Mesenchymal stem cell (in vitro differentiated cells and primary cell): ENCODE data around the gene IFT27.

Experiments used
- DNase-seq: peaks from one replicate; pipeline ENCODE4 v3.0.0-alpha.2; 2013
- H2AFZ ChIP-seq: one replicate; pipeline ENCODE4 v1.6.1; 2013; ENCODE audit warnings: low read depth, mild to moderate bottlenecking, control low read depth, inconsistent platforms, low read length, moderate library complexity
- H2AK5ac ChIP-seq: 2 replicates; pipeline ENCODE4 v1.6.1; 2013; ENCODE audit warnings: low read length, moderate library complexity, mild to moderate bottlenecking, inconsistent platforms; ENCODE audit not compliant: severe bottlenecking
- H2BK120ac ChIP-seq: one replicate; pipeline ENCODE4 v1.6.1; 2013; ENCODE audit warnings: low read depth, mild to moderate bottlenecking, inconsistent platforms, low read length, moderate library complexity
- H2BK12ac ChIP-seq, 2 experiments: one replicate each; pipeline ENCODE4 v1.6.1; 2013; ENCODE audit warnings: inconsistent platforms in 2 of 2, low read length in 2 of 2, mild to moderate bottlenecking in 2 of 2, moderate library complexity in 2 of 2, control low read depth in 1 of 2
- H2BK15ac ChIP-seq: one replicate; pipeline ENCODE4 v1.6.1; 2013; ENCODE audit warnings: mild to moderate bottlenecking, low read depth, inconsistent platforms; ENCODE audit not compliant: poor library complexity, severe bottlenecking
- H2BK5ac ChIP-seq: 2 replicates; pipeline ENCODE4 v1.6.1; 2013; ENCODE audit warnings: low read depth, mild to moderate bottlenecking, low read length, control low read depth, inconsistent platforms; ENCODE audit not compliant: poor library complexity, severe bottlenecking
- H3K14ac ChIP-seq, 2 experiments: one replicate each; pipeline ENCODE4 v1.6.1; 2013; ENCODE audit warnings: inconsistent platforms in 2 of 2, low read length in 2 of 2, control low read depth in 1 of 2, mild to moderate bottlenecking in 1 of 2, moderate library complexity in 1 of 2
- H3K18ac ChIP-seq, 2 experiments: one replicate each; pipeline ENCODE4 v1.6.1; 2013; ENCODE audit warnings: inconsistent platforms in 2 of 2, low read length in 2 of 2, control low read depth in 1 of 2, low read depth in 1 of 2, mild to moderate bottlenecking in 1 of 2
- H3K23ac ChIP-seq, 2 experiments: one replicate each; pipeline ENCODE4 v1.6.1; 2013; ENCODE audit warnings: inconsistent platforms in 2 of 2, low read length in 2 of 2, mild to moderate bottlenecking in 2 of 2, moderate library complexity in 2 of 2, control low read depth in 1 of 2
- H3K27ac ChIP-seq: 2 replicates; pipeline ENCODE4 v1.5.1; 2013; ENCODE audit warnings: mild to moderate bottlenecking, moderate library complexity, low read length, control low read depth, inconsistent platforms; ENCODE audit not compliant: poor library complexity, severe bottlenecking
- H3K27me3 ChIP-seq, 2 experiments: 2 replicates each; pipeline versions ENCODE4 v1.6.1 to v1.7.0; 2013; ENCODE audit warnings: low read length in 2 of 2, mild to moderate bottlenecking in 2 of 2, moderate library complexity in 2 of 2, control low read depth in 1 of 2, inconsistent platforms in 1 of 2; ENCODE audit not compliant: control insufficient read depth in 1 of 2, insufficient read depth in 1 of 2
- H3K36me3 ChIP-seq, 2 experiments: 2 replicates each; pipeline versions ENCODE4 v1.6.1 to v1.7.0; 2013; ENCODE audit warnings: low read length in 2 of 2, control low read depth in 1 of 2, inconsistent platforms in 1 of 2, low read depth in 1 of 2, mild to moderate bottlenecking in 1 of 2; ENCODE audit not compliant: insufficient read depth in 2 of 2, control insufficient read depth in 1 of 2
- H3K4ac ChIP-seq, 2 experiments: one replicate each; pipeline ENCODE4 v1.6.1; 2013; ENCODE audit warnings: inconsistent platforms in 2 of 2, low read length in 2 of 2, mild to moderate bottlenecking in 2 of 2, moderate library complexity in 2 of 2, control low read depth in 1 of 2, low read depth in 1 of 2
- H3K4me1 ChIP-seq: 2 replicates; pipeline ENCODE4 v1.6.1; 2013; ENCODE audit warnings: low read depth, low read length, control low read depth; ENCODE audit not compliant: control insufficient read depth, insufficient read depth
- H3K4me2 ChIP-seq: 2 replicates; pipeline ENCODE4 v1.6.1; 2013; ENCODE audit warnings: low read length, mild to moderate bottlenecking, inconsistent platforms; ENCODE audit not compliant: poor library complexity, severe bottlenecking
- H3K4me3 ChIP-seq, 2 experiments: 2 replicates each; pipeline versions ENCODE4 v1.5.1 to v1.7.0; 2013; ENCODE audit warnings: low read length in 2 of 2, mild to moderate bottlenecking in 2 of 2, control low read depth in 1 of 2, low read depth in 1 of 2; ENCODE audit not compliant: insufficient read depth in 1 of 2
- H3K79me1 ChIP-seq: replicated peaks from 2 replicates; pipeline ENCODE4 v1.6.1; 2013; ENCODE audit warnings: mild to moderate bottlenecking, control low read depth, low read length, inconsistent platforms; ENCODE audit not compliant: poor library complexity, severe bottlenecking
- H3K9ac ChIP-seq: 2 replicates; pipeline ENCODE4 v1.7.0; 2013; ENCODE audit warnings: mild to moderate bottlenecking, low read length, moderate library complexity
- H3K9me3 ChIP-seq: 2 replicates; pipeline ENCODE4 v1.7.0; 2013; ENCODE audit warnings: mild to moderate bottlenecking, low read length; ENCODE audit not compliant: control insufficient read depth
- H4K8ac ChIP-seq: one replicate; pipeline ENCODE4 v1.6.1; 2013; ENCODE audit warnings: inconsistent platforms, mild to moderate bottlenecking, low read length, moderate library complexity
- H4K91ac ChIP-seq: one replicate; pipeline ENCODE4 v1.6.1; 2013; ENCODE audit warnings: mild to moderate bottlenecking, low read length, inconsistent platforms
- WGBS: methylation state at CpG from one replicate; pipeline ENCODE4 v1.1.7; 2013; ENCODE audit warnings: mixed read lengths; 5-methylcytosine and 5-hydroxymethylcytosine counted together

IFT27 gene

GRCh38 chr22:36783743-36784142, 7.8 kb upstream of the IFT27 start:
- H2BK120ac ChIP-seq = no peak overlapping the region
- H4K8ac ChIP-seq = no peak overlapping the region
- no peak overlapping the region for H3K14ac ChIP-seq
- H3K36me3 ChIP-seq = no peaks in the 10 kb centered on the region
- H2AK5ac ChIP-seq = no peak overlapping the region
- no peak overlapping the region for H2BK15ac ChIP-seq
- no peak overlapping the region for H3K9ac ChIP-seq
- H3K27me3 ChIP-seq = peaks cover 48 to 53% of the 10 kb centered on the region in 2 experiments
- no peak for DNase-seq
- H3K9me3 ChIP-seq = no peaks in the 10 kb centered on the region
- 94% methylated on average over 2 of the region's 2 CpGs for WGBS
- H2BK5ac ChIP-seq = no peak overlapping the region
- H3K4ac ChIP-seq = no peak overlapping the region
- H3K27ac ChIP-seq = no peak overlapping the region
- H3K4me2 ChIP-seq = no peak overlapping the region
- no peak overlapping the region for H3K18ac ChIP-seq
- no peak overlapping the region for H2AFZ ChIP-seq
- H3K23ac ChIP-seq = no peak overlapping the region
- no peak overlapping the region for H2BK12ac ChIP-seq
- H3K4me1 ChIP-seq = peaks cover 4% of the 10 kb centered on the region
- no peak overlapping the region for H3K4me3 ChIP-seq
- no peaks in the 10 kb centered on the region for H3K79me1 ChIP-seq
- H4K91ac ChIP-seq = no peak overlapping the region

GRCh38 chr22:36781656-36782627, 6.0 kb upstream of the IFT27 start:
- 22% methylated on average over 30 of the region's 33 CpGs for WGBS

GRCh38 chr22:36778020-36778419, 2.1 kb upstream of the IFT27 start:
- Histone ChIP-seq H3K4me2 (no peak overlapping the region), H2BK5ac (no peak overlapping the region), H3K4me1 (peaks cover 7% of the 10 kb centered on the region), H3K18ac (no peak overlapping the region), H3K23ac (no peak overlapping the region), H2BK120ac (no peak overlapping the region), H3K14ac (no peak overlapping the region), H4K8ac (no peak overlapping the region), H3K79me1 (peaks cover 8% of the 10 kb centered on the region), H2BK12ac (no peak overlapping the region), H2BK15ac (no peak overlapping the region), H3K4me3 (no peak overlapping the region), H3K9me3 (no peaks in the 10 kb centered on the region), H3K9ac (no peak overlapping the region), H3K27me3 (peaks cover 3 to 7% of the 10 kb centered on the region in 2 experiments), H3K36me3 (no peaks in the 10 kb centered on the region), H3K27ac (no peak overlapping the region), H2AK5ac (no peak overlapping the region), H2AFZ (no peak overlapping the region), H4K91ac (no peak overlapping the region), H3K4ac (no peak overlapping the region)
- no peak for DNase-seq

More at GRCh38 chr22:36781656-36782627, 6.0 kb upstream of the IFT27 start:
- no peak overlapping the region for H3K4ac ChIP-seq
- H3K4me1 ChIP-seq = peaks cover 4% of the 10 kb centered on the region
- peak overlapping the region; percentile 67 for H3K9ac ChIP-seq
- no peaks in the 10 kb centered on the region for H3K36me3 ChIP-seq
- no peak overlapping the region for H2AK5ac ChIP-seq
- H3K27ac ChIP-seq = no peak overlapping the region
- H2BK15ac ChIP-seq = no peak overlapping the region
- no peak overlapping the region for H3K14ac ChIP-seq
- H3K4me3 ChIP-seq = peak overlapping the region in 1 of 2 experiments; percentile 18
- H2BK5ac ChIP-seq = no peak overlapping the region
- no peak overlapping the region for H3K4me2 ChIP-seq
- no peaks in the 10 kb centered on the region for H3K79me1 ChIP-seq
- no peak overlapping the region for H2BK120ac ChIP-seq
- peak overlapping the region in 1 of 2 experiments; percentile 40 for H3K18ac ChIP-seq
- no peak overlapping the region for H4K91ac ChIP-seq
- H3K9me3 ChIP-seq = no peaks in the 10 kb centered on the region
- H3K23ac ChIP-seq = no peak overlapping the region
- peaks cover 36 to 39% of the 10 kb centered on the region in 2 experiments for H3K27me3 ChIP-seq
- H4K8ac ChIP-seq = peak overlapping the region; percentile 70
- H2BK12ac ChIP-seq = no peak overlapping the region
- no peak overlapping the region for H2AFZ ChIP-seq
- peak; percentile 92 for DNase-seq

- Histone ChIP-seq H3K18ac (peak overlapping the region in 1 of 2 experiments; percentile 46), H2BK15ac (no peak overlapping the region), H3K4me2 (peak overlapping the region; percentile 68), H3K4ac (peak overlapping the region in 1 of 2 experiments; percentile 6), H2AK5ac (no peak overlapping the region), H3K14ac (peak overlapping the region in 1 of 2 experiments; percentile 66), H4K91ac (no peak overlapping the region), H3K23ac (no peak overlapping the region), H2BK12ac (peak overlapping the region in 1 of 2 experiments; percentile 15), H4K8ac (peak overlapping the region; percentile 74), H2BK5ac (no peak overlapping the region), H2BK120ac (no peak overlapping the region), H3K27ac (no peak overlapping the region), H3K4me3 (peak overlapping the region in 1 of 2 experiments; percentile 65), H2AFZ (peak overlapping the region; percentile 33), H3K36me3 (peaks cover 4 to 9% of the 10 kb centered on the region in 2 experiments), H3K27me3 (no peaks in the 10 kb centered on the region), H3K4me1 (peaks cover 4% of the 10 kb centered on the region), H3K79me1 (peaks cover 9% of the 10 kb centered on the region), H3K9me3 (no peaks in the 10 kb centered on the region), H3K9ac (peak overlapping the region; percentile 52)
- 88% methylated on average over 12 of the region's 12 CpGs for WGBS
- DNase-seq = no peak
Measured at GRCh38 chr22:36776722-36777121, 803 bp upstream of the IFT27 start.
